Right cardiac atrium (tissue), 5 donors: ENCODE measurements around the gene KRTAP9-9. TPM values are rescaled to one million over a fixed set of nuclear protein-coding genes. Genes with fewer than 3 reads are reported as not detected.
"Not testable (repeated sequence)": the region's sequence is repeated elsewhere in the genome, so short reads cannot be mapped to it uniquely, and the experiment has no call there.

ENCODE experiments used
- ATAC-seq, 2 donors: fragments of 200-7000 bp; cut with Tn5 transposase; one replicate each; pipeline versions ENCODE4 v1.8.0 to v1.9.1; 2020; ENCODE audit warnings: moderate library complexity in 2 of 2, mild to moderate bottlenecking in 1 of 2
- DNase-seq, 3 donors: peaks; one replicate each; pipeline ENCODE4 v3.0.0-alpha.2; 2020
- H3K27ac ChIP-seq: one replicate; pipeline ENCODE4 v1.5.1; 2013; ENCODE audit warnings: mild to moderate bottlenecking, low read length, control low read depth, moderate library complexity
- H3K27me3 ChIP-seq: one replicate; pipeline ENCODE4 v1.6.1; 2013; ENCODE audit not compliant: control insufficient read depth, insufficient read depth
- H3K4me1 ChIP-seq: one replicate; pipeline ENCODE4 v1.6.1; 2013; ENCODE audit warnings: low read length; ENCODE audit not compliant: control insufficient read depth, insufficient read depth
- H3K4me3 ChIP-seq: one replicate; pipeline ENCODE4 v1.5.1; 2013; ENCODE audit warnings: low read length, control low read depth
- H3K9me3 ChIP-seq: one replicate; pipeline ENCODE4 v1.6.1; 2013; ENCODE audit warnings: low read length; ENCODE audit not compliant: control insufficient read depth
- WGBS: extraction: QIAGEN DNeasy Blood & Tissue Kit; methylation state at CpG from one replicate; pipeline ENCODE4 v1.1.7; 2013; 5-methylcytosine and 5-hydroxymethylcytosine counted together
- intact Hi-C, 4 donors: fragments of 100-400 bp; cut with DNase I; formaldehyde crosslinking; loops; one replicate each; pipeline versions ENCODE4 v1.11.0 to v1.14.0; 2022 to 2023
- polyA plus RNA-seq: library from polyadenylated mRNA; stranded (reverse); fragments of 200-250 nt; gene quantifications from one replicate; pipeline ENCODE4 v1.2.3, GENCODE V29; 2013
- total RNA-seq, 4 donors: library from RNA; stranded (reverse); fragmentation: NEBNext Ultra II Directional; extraction: Animal tissue kit (Norgen Biotek cat#: 25700); gene quantifications; one replicate each; pipeline ENCODE4 v1.2.1, GENCODE V29; 2021
- donor health status: healthy with polysubstance abuse.
- donor health status: DM: no; HTN: yes; CAD: no.
- donor health status: DM: no; HTN: no; CAD: no.
- donor health status: DM: no; HTN: yes; CAD: no; lungs with severe emphysema.
- donor health status: DM: yes; HTN: yes; CAD: no.

KRTAP9-9 gene
- total and polyA plus RNA-seq, 5 donors: not detected

- H3K4me1 ChIP-seq, H3K4me3 ChIP-seq, H3K27ac ChIP-seq, ATAC-seq, H3K27me3 ChIP-seq, DNase-seq, intact Hi-C loops, H3K9me3 ChIP-seq: not testable (repeated sequence)
- 64% methylated on average over 4 of the region's 4 CpGs for WGBS
Observed at GRCh38 chr17:41237116-41237515, 18.1 kb upstream of the KRTAP9-9 start.

GRCh38 chr17:41237949-41238437, 17.2 kb upstream of the KRTAP9-9 start, which contains the start of gene KRTAP9-8:
Gene KRTAP9-8, plus strand, starts transcription at chr17:41237999. Its CDS starts 53 bp downstream, at chr17:41238052.
- H3K27me3 ChIP-seq, H3K4me3 ChIP-seq, H3K4me1 ChIP-seq, H3K9me3 ChIP-seq, intact Hi-C loops, ATAC-seq, DNase-seq, H3K27ac ChIP-seq: not testable (repeated sequence)
- WGBS: 29% methylated on average over 3 of the region's 3 CpGs

GRCh38 chr17:41246995-41247787, 8.0 kb upstream of the KRTAP9-9 start:
- not testable (repeated sequence) for DNase-seq, ATAC-seq
- WGBS: 45% methylated on average over 2 of the region's 2 CpGs

GRCh38 chr17:41249637-41250240, 5.4 kb upstream of the KRTAP9-9 start, which contains the start of gene KRTAP9-4:
Gene KRTAP9-4, plus strand, starts transcription at chr17:41249687. Its CDS starts 34 bp downstream, at chr17:41249721.
- DNase-seq, H3K9me3 ChIP-seq, H3K27me3 ChIP-seq, H3K27ac ChIP-seq, ATAC-seq, intact Hi-C loops, H3K4me1 ChIP-seq, H3K4me3 ChIP-seq: not testable (repeated sequence)
- 48% methylated on average over 2 of the region's 2 CpGs for WGBS

More at GRCh38 chr17:41246995-41247787, 8.0 kb upstream of the KRTAP9-9 start:
- H3K27me3 ChIP-seq, H3K4me1 ChIP-seq, H3K27ac ChIP-seq, H3K9me3 ChIP-seq, H3K4me3 ChIP-seq, intact Hi-C loops: not testable (repeated sequence)

- Histone ChIP-seq H3K27ac (no peak overlapping the region), H3K9me3 (no peaks in the 10 kb centered on the region), H3K27me3 (no peaks in the 10 kb centered on the region), H3K4me3 (no peak overlapping the region), H3K4me1 (no peaks in the 10 kb centered on the region)
- intact Hi-C loops: no loop called here
- 91% methylated on average over 1 of the region's 1 CpG for WGBS
- no peak for ATAC-seq
- no peak for DNase-seq
Observed at GRCh38 chr17:41251261-41251660, 3.9 kb upstream of the KRTAP9-9 start.

- H3K9me3 ChIP-seq: no peaks in the 10 kb centered on the region
Observed at GRCh38 chr17:41254861-41255260, 323 bp upstream of the KRTAP9-9 start.

GRCh38 chr17:41256291-41256685, 1.1 kb downstream of the KRTAP9-9 start:
- Histone ChIP-seq H3K4me1 (no peaks in the 10 kb centered on the region), H3K27ac (no peak overlapping the region), H3K27me3 (no peaks in the 10 kb centered on the region), H3K9me3 (no peaks in the 10 kb centered on the region), H3K4me3 (no peak overlapping the region)
- ATAC-seq (no peak), DNase-seq (no peak)
- 93% methylated on average over 1 of the region's 1 CpG for WGBS
- intact Hi-C loops: no loop called here

More at GRCh38 chr17:41254861-41255260, 323 bp upstream of the KRTAP9-9 start:
- 0% methylated on average over 1 of the region's 1 CpG for WGBS
- no peaks in the 10 kb centered on the region for H3K4me1 ChIP-seq
- intact Hi-C loops: no loop called here
- H3K27me3 ChIP-seq: no peaks in the 10 kb centered on the region
- no peak for ATAC-seq
- H3K27ac ChIP-seq: no peak overlapping the region
- DNase-seq: no peak
- H3K4me3 ChIP-seq: no peak overlapping the region

- no peaks in the 10 kb centered on the region for H3K9me3 ChIP-seq
- DNase-seq (no peak), ATAC-seq (no peak)
- no peaks in the 10 kb centered on the region for H3K27me3 ChIP-seq
- no peak overlapping the region for H3K27ac ChIP-seq
- intact Hi-C loops: no loop called here
- no peaks in the 10 kb centered on the region for H3K4me1 ChIP-seq
- H3K4me3 ChIP-seq: no peak overlapping the region
Observed at GRCh38 chr17:41258406-41258805, 3.2 kb downstream of the KRTAP9-9 start.

- H3K27me3 ChIP-seq: no peaks in the 10 kb centered on the region
- no peaks in the 10 kb centered on the region for H3K9me3 ChIP-seq
- WGBS: 78% methylated on average over 2 of the region's 2 CpGs
- ATAC-seq: no peak
- DNase-seq: no peak
- H3K4me3 ChIP-seq: no peak overlapping the region
- no peaks in the 10 kb centered on the region for H3K4me1 ChIP-seq
- no peak overlapping the region for H3K27ac ChIP-seq
- intact Hi-C loops: no loop called here
Observed at GRCh38 chr17:41263212-41263611, 8.0 kb downstream of the KRTAP9-9 start.

GRCh38 chr17:41264599-41264998, 9.4 kb downstream of the KRTAP9-9 start:
- Histone ChIP-seq H3K4me3 (no peak overlapping the region), H3K27ac (no peak overlapping the region), H3K27me3 (no peaks in the 10 kb centered on the region), H3K9me3 (no peaks in the 10 kb centered on the region), H3K4me1 (no peaks in the 10 kb centered on the region)
- DNase-seq: no peak
- no peak for ATAC-seq
- WGBS: 73% methylated on average over 3 of the region's 3 CpGs
- intact Hi-C loops: no loop called here

- Histone ChIP-seq H3K4me1 (no peaks in the 10 kb centered on the region), H3K9me3 (no peaks in the 10 kb centered on the region), H3K27me3 (no peaks in the 10 kb centered on the region), H3K27ac (no peak within 1 kb of the TSS), H3K4me3 (no peak within 1 kb of the TSS)
- WGBS: 35% methylated on average over 2 of the region's 2 CpGs
- ATAC-seq (no peak), DNase-seq (no peak)
- intact Hi-C loops: no loop called here
Observed at GRCh38 chr17:41265078-41265477, 9.9 kb downstream of the KRTAP9-9 start, which contains the start of gene KRTAP9-6. Gene KRTAP9-6, plus strand, starts transcription at chr17:41265378. Its CDS starts 0 bp downstream, at chr17:41265378.
